Measurements from ENCODE around the gene TSPAN9.

TSPAN9 gene

DNA sequence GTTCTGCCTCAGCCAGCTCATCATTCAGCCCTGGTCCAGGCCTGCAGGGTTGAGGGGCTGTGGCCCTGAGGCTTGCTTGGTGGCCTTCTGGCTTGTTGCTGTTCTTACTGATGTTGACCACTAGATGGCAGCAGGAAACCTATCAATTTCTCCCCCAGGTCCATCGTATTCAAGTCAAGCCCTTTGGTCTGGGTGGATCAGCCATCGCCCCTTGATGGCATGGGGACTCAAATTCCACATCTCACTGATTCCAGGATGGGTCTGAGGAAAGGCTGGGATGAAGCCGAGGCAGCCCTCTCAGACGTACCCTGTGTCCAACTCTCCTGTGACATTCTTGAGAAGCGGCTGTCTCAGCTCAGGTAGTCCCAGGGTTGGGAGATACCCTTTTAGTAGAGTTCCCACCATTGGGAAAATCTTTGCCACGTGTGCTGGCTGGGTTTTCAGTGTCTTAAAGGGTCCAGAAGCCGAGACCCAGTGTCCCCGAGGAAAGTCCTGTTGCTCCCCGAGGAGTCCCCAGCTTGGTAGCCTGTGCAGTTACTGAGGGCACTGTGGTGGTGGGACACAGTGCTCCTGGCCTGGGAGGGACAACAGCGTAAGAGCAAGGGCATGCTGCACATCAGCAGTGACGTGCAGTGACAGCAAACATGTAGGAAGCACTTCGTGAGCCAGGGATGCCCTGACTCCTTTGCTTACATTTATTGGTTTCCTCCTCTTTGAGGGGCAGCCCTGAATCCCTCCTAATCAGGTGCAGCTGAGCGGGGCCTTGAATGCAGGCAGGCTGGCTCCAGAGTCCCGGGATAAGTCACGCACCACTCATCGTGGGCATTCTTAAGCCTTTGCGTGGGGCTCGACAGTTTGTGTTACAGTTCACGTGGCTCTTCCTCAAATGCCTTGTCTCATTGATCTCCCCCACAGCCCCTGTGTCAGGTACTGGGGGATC is 58.6 kb downstream of the TSPAN9 start:
- Histone ChIP-seq H3K23ac (ENCODE audit: low read length) (no peak overlapping the region), H3K36me3 (ENCODE audit: control insufficient read depth, insufficient read depth, low read length) (no peaks in the 10 kb centered on the region), H3K27ac (ENCODE audit: low read depth, low read length) (no peak overlapping the region), H2BK15ac (replicated peaks; ENCODE audit: low read depth) (no peak overlapping the region), H3K4ac (ENCODE audit: low read depth, low read length) (no peak overlapping the region), H3K27me3 (ENCODE audit: insufficient read depth, low read length, poor library complexity) (no peaks in the 10 kb centered on the region), H3K4me3 (ENCODE audit: low read length) (no peak overlapping the region), H3K79me1 (ENCODE audit: low read length) (no peaks in the 10 kb centered on the region), H3K18ac (ENCODE audit: low read length) (no peak overlapping the region), H3K79me2 (ENCODE audit: control insufficient read depth, insufficient read depth, low read length) (no peaks in the 10 kb centered on the region), H3K4me2 (ENCODE audit: low read length) (no peak overlapping the region), H2BK5ac (ENCODE audit: low read length) (no peak overlapping the region), H2BK120ac (ENCODE audit: low read depth, low read length) (no peak overlapping the region), H4K5ac (ENCODE audit: low read length) (no peak overlapping the region), H3K4me1 (ENCODE audit: control insufficient read depth, low read depth, low read length) (peaks cover 6% of the 10 kb centered on the region), H3K56ac (ENCODE audit: low read length) (no peak overlapping the region), H4K8ac (ENCODE audit: low read depth, low read length) (no peak overlapping the region), H3K9ac (ENCODE audit: low read length) (no peak overlapping the region), H2AK5ac (ENCODE audit: low read length) (no peak overlapping the region)
- no CpG with 5 or more reads among the region's 19 CpGs for WGBS (ENCODE audit: extremely low coverage, insufficient coverage, low lambda C conversion rate)
- peak; percentile 93 for DNase-seq

DNA sequence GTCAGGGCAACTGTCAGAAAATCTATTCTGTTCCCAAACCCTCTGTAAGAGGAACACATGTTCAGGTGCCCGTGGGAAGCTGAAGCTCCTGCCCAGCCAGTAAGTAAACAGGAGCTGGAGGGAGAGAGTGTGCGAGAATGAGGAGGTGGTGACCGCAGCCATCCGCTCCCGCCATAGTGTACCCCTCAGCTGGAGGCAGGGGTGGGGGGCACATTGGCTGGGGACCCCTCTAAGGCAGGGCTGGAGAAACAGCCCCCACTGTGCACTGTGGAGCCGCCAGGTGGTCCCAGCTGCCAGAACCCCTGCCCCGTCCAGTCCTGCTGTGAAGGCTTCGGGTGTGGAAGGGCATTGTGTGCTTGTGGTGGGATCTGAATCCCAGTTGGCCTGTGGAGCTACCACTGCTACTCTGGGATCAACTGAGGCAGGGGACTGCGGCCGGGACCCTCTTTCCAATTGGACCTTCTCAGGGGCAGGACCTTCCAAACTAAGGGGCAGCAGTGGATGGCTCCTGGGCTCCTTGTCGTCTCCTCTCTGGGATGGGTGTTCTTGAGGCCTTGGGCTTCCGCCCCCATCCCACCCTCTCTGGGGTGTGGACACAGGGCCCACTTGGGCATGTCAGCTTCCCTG is 59.6 kb downstream of the TSPAN9 start:
- Histone ChIP-seq H3K79me2 (ENCODE audit: control insufficient read depth, insufficient read depth, low read length) (no peaks in the 10 kb centered on the region), H3K56ac (ENCODE audit: low read length) (no peak overlapping the region), H3K4me1 (ENCODE audit: control insufficient read depth, low read depth, low read length) (peaks cover 6% of the 10 kb centered on the region), H2BK5ac (ENCODE audit: low read length) (no peak overlapping the region), H3K4me3 (ENCODE audit: low read length) (no peak overlapping the region), H2AK5ac (ENCODE audit: low read length) (peak overlapping the region; percentile 39), H3K23ac (ENCODE audit: low read length) (no peak overlapping the region), H3K18ac (ENCODE audit: low read length) (no peak overlapping the region), H3K36me3 (ENCODE audit: control insufficient read depth, insufficient read depth, low read length) (no peaks in the 10 kb centered on the region), H3K27me3 (ENCODE audit: insufficient read depth, low read length, poor library complexity) (no peaks in the 10 kb centered on the region), H2BK120ac (ENCODE audit: low read depth, low read length) (no peak overlapping the region), H3K27ac (ENCODE audit: low read depth, low read length) (no peak overlapping the region), H3K9ac (ENCODE audit: low read length) (no peak overlapping the region), H3K79me1 (ENCODE audit: low read length) (no peaks in the 10 kb centered on the region), H3K4ac (ENCODE audit: low read depth, low read length) (no peak overlapping the region), H2BK15ac (replicated peaks; ENCODE audit: low read depth) (no peak overlapping the region), H4K8ac (ENCODE audit: low read depth, low read length) (no peak overlapping the region), H4K5ac (ENCODE audit: low read length) (no peak overlapping the region), H3K4me2 (ENCODE audit: low read length) (no peak overlapping the region)
- WGBS (ENCODE audit: extremely low coverage, insufficient coverage, low lambda C conversion rate) = no CpG with 5 or more reads among the region's 12 CpGs
- DNase-seq = no peak

DNA sequence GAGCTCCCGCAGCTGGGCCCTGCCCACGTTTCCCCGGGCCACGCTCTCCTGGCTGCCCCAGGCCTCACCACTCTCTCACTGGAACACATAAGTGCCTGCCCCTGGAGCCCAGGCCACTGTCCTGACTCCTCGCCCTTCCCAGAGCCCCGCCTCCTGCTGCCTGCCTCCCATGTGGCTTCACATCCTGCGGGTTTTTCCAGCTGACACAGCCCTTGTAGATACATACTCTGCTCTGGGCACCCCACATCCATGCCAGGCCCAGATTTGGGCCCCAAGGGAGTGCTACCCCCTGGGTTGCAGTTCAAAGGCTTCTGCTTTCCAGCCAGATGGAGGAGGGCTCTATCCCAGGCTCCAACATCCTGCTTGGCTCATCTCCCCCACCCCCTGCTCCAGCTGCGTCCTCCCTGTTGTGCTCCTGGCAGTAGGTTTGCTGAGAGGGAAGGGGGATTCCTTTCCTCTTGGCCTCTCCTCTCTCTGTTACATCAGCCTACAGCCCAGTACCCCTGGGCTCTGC is 60.1 kb downstream of the TSPAN9 start:
- H3K23ac ChIP-seq (ENCODE audit: low read length) = no peak overlapping the region
- H3K4me3 ChIP-seq (ENCODE audit: low read length) = no peak overlapping the region
- H4K5ac ChIP-seq (ENCODE audit: low read length) = no peak overlapping the region
- peaks cover 6% of the 10 kb centered on the region for H3K4me1 ChIP-seq (ENCODE audit: control insufficient read depth, low read depth, low read length)
- no CpG with 5 or more reads among the region's 8 CpGs for WGBS (ENCODE audit: extremely low coverage, insufficient coverage, low lambda C conversion rate)
- no peaks in the 10 kb centered on the region for H3K79me2 ChIP-seq (ENCODE audit: control insufficient read depth, insufficient read depth, low read length)
- H3K4me2 ChIP-seq (ENCODE audit: low read length) = no peak overlapping the region
- no peaks in the 10 kb centered on the region for H3K79me1 ChIP-seq (ENCODE audit: low read length)
- DNase-seq = peak; percentile 72
- no peak overlapping the region for H2BK15ac ChIP-seq (replicated peaks; ENCODE audit: low read depth)
- H3K4ac ChIP-seq (ENCODE audit: low read depth, low read length) = no peak overlapping the region
- no peak overlapping the region for H2BK120ac ChIP-seq (ENCODE audit: low read depth, low read length)
- H4K8ac ChIP-seq (ENCODE audit: low read depth, low read length) = no peak overlapping the region
- H3K9ac ChIP-seq (ENCODE audit: low read length) = peak overlapping the region; percentile 2
- no peaks in the 10 kb centered on the region for H3K36me3 ChIP-seq (ENCODE audit: control insufficient read depth, insufficient read depth, low read length)
- no peak overlapping the region for H3K27ac ChIP-seq (ENCODE audit: low read depth, low read length)
- no peak overlapping the region for H2AK5ac ChIP-seq (ENCODE audit: low read length)
- no peaks in the 10 kb centered on the region for H3K27me3 ChIP-seq (ENCODE audit: insufficient read depth, low read length, poor library complexity)
- peak overlapping the region; percentile 8 for H3K56ac ChIP-seq (ENCODE audit: low read length)
- no peak overlapping the region for H3K18ac ChIP-seq (ENCODE audit: low read length)
- H2BK5ac ChIP-seq (ENCODE audit: low read length) = no peak overlapping the region

DNA sequence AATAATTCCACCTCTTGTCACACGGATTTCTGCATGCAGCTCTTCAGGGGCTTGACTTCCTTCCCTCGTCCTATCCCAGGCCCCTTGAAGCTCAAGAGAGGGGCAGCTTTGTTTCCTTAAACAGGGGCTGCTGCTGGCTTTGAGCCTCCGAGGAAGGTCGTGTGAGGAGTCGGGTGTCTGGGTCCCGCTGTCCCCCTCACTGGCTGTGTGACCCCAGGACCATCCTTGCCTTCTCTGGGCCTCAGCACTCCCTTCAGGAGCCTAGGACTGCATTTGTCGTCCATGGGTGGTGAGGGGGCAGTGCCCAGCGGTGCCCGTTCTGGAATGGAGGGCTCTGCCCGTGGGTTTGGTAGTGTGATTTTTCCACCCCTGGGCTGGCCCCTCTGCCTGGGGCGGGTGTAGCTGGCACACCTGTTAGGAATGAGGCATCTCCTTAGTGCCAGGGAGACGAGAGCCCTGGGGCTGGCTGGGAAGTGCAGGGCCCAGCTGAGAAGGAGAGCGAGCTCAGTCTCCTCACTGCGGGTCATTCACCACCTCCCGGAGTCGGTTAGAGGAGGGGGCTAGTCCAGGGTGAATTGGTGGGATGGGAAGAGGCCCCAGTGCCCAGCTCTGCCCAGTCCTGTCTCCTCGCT is 60.8 kb downstream of the TSPAN9 start:
- peak overlapping the region; percentile 7 for H2BK5ac ChIP-seq (ENCODE audit: low read length)
- H4K5ac ChIP-seq (ENCODE audit: low read length) = no peak overlapping the region
- H2BK15ac ChIP-seq (replicated peaks; ENCODE audit: low read depth) = no peak overlapping the region
- peak overlapping the region; percentile 5 for H2BK120ac ChIP-seq (ENCODE audit: low read depth, low read length)
- H3K18ac ChIP-seq (ENCODE audit: low read length) = peak overlapping the region; percentile 33
- peak overlapping the region; percentile 2 for H3K9ac ChIP-seq (ENCODE audit: low read length)
- H3K56ac ChIP-seq (ENCODE audit: low read length) = peak overlapping the region; percentile 8
- H3K27me3 ChIP-seq (ENCODE audit: insufficient read depth, low read length, poor library complexity) = no peaks in the 10 kb centered on the region
- H4K8ac ChIP-seq (ENCODE audit: low read depth, low read length) = no peak overlapping the region
- no peak overlapping the region for H3K4ac ChIP-seq (ENCODE audit: low read depth, low read length)
- peaks cover 5% of the 10 kb centered on the region for H3K4me1 ChIP-seq (ENCODE audit: control insufficient read depth, low read depth, low read length)
- H3K4me2 ChIP-seq (ENCODE audit: low read length) = no peak overlapping the region
- H3K36me3 ChIP-seq (ENCODE audit: control insufficient read depth, insufficient read depth, low read length) = no peaks in the 10 kb centered on the region
- no peaks in the 10 kb centered on the region for H3K79me2 ChIP-seq (ENCODE audit: control insufficient read depth, insufficient read depth, low read length)
- no peak for DNase-seq
- H3K79me1 ChIP-seq (ENCODE audit: low read length) = no peaks in the 10 kb centered on the region
- H2AK5ac ChIP-seq (ENCODE audit: low read length) = no peak overlapping the region
- no CpG with 5 or more reads among the region's 17 CpGs for WGBS (ENCODE audit: extremely low coverage, insufficient coverage, low lambda C conversion rate)
- H3K23ac ChIP-seq (ENCODE audit: low read length) = no peak overlapping the region
- H3K27ac ChIP-seq (ENCODE audit: low read depth, low read length) = no peak overlapping the region
- no peak overlapping the region for H3K4me3 ChIP-seq (ENCODE audit: low read length)

DNA sequence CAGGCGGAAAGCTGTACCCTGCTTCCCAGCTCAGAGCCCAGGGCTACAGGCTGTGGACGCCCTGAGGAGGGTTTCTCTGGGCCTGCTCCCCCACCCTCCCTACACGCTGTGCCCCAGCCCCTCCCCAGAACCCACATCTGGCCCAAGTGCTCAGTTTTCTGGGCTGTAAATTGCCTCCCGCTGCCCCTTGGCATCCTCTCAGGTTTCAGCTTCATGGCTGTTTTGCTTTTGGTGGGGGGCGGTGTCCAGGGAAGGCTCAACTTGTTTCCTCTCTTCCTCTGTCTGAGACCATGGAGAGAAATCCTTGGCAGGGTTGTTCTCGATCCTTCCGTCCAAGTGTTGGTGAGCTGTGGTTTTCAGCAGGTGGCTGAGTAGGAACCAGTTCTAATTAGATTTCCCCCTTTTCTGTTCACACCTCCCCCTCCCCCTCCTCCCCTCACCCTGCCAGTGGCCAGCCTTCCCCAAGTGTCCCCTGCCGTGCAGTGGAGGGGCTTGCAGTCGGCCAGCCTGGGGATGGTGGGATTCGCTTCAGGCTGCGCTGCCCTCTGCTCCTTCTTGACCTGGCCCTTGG is 61.8 kb downstream of the TSPAN9 start:
- no peak overlapping the region for H4K5ac ChIP-seq (ENCODE audit: low read length)
- no peak overlapping the region for H2AK5ac ChIP-seq (ENCODE audit: low read length)
- H2BK5ac ChIP-seq (ENCODE audit: low read length) = no peak overlapping the region
- no peak overlapping the region for H2BK15ac ChIP-seq (replicated peaks; ENCODE audit: low read depth)
- no peaks in the 10 kb centered on the region for H3K79me2 ChIP-seq (ENCODE audit: control insufficient read depth, insufficient read depth, low read length)
- H3K4me1 ChIP-seq (ENCODE audit: control insufficient read depth, low read depth, low read length) = peaks cover 4% of the 10 kb centered on the region
- DNase-seq = no peak
- H3K27ac ChIP-seq (ENCODE audit: low read depth, low read length) = no peak overlapping the region
- no peak overlapping the region for H3K56ac ChIP-seq (ENCODE audit: low read length)
- no peak overlapping the region for H3K4ac ChIP-seq (ENCODE audit: low read depth, low read length)
- peak overlapping the region; percentile 37 for H3K23ac ChIP-seq (ENCODE audit: low read length)
- no peaks in the 10 kb centered on the region for H3K27me3 ChIP-seq (ENCODE audit: insufficient read depth, low read length, poor library complexity)
- no peak overlapping the region for H3K4me2 ChIP-seq (ENCODE audit: low read length)
- H3K36me3 ChIP-seq (ENCODE audit: control insufficient read depth, insufficient read depth, low read length) = no peaks in the 10 kb centered on the region
- H3K18ac ChIP-seq (ENCODE audit: low read length) = no peak overlapping the region
- H3K9ac ChIP-seq (ENCODE audit: low read length) = peak overlapping the region; percentile 20
- no peak overlapping the region for H2BK120ac ChIP-seq (ENCODE audit: low read depth, low read length)
- no peaks in the 10 kb centered on the region for H3K79me1 ChIP-seq (ENCODE audit: low read length)
- H4K8ac ChIP-seq (ENCODE audit: low read depth, low read length) = no peak overlapping the region
- H3K4me3 ChIP-seq (ENCODE audit: low read length) = no peak overlapping the region
- WGBS (ENCODE audit: extremely low coverage, insufficient coverage, low lambda C conversion rate) = no CpG with 5 or more reads among the region's 11 CpGs
